HEK293 (cell line): Measurements from ENCODE around the gene PFDN6.

Experiments used
- FEZF1 ChIP-seq: fragments of 450-650 bp; formaldehyde crosslinking; IDR thresholded peaks from 2 replicates; pipeline ENCODE4 v1.5.1; 2016; ENCODE audit warnings: missing biosample characterization, missing genetic modification characterization
- OSR2 ChIP-seq: fragments of 450-650 bp; formaldehyde crosslinking; IDR thresholded peaks from 2 replicates; pipeline ENCODE4 v1.5.1; 2016; ENCODE audit warnings: missing biosample characterization, missing genetic modification characterization
- SETDB1 ChIP-seq: IDR thresholded peaks from one replicate; pipeline ENCODE4 v1.6.1; 2017; ENCODE audit warnings: mild to moderate bottlenecking, low read length, moderate library complexity, mixed read lengths; ENCODE audit not compliant: insufficient read length
- TCF7L2 ChIP-seq: IDR thresholded peaks from 2 replicates; pipeline ENCODE4 v1.6.1; 2011; ENCODE audit warnings: low read depth, mild to moderate bottlenecking, inconsistent platforms, low read length, moderate library complexity, borderline replicate concordance
- WT1 ChIP-seq: fragments of 450-650 bp; formaldehyde crosslinking; IDR thresholded peaks from 2 replicates; pipeline ENCODE4 v1.5.1; 2016; ENCODE audit warnings: missing biosample characterization, missing genetic modification characterization
- ZIC2 ChIP-seq: fragments of 450-650 bp; formaldehyde crosslinking; IDR thresholded peaks from 2 replicates; pipeline ENCODE4 v1.5.1; 2016; ENCODE audit warnings: missing biosample characterization, missing genetic modification characterization
- ZNF132 ChIP-seq: fragments of 450-650 bp; formaldehyde crosslinking; IDR thresholded peaks from 2 replicates; pipeline ENCODE4 v1.5.1; 2017; ENCODE audit warnings: missing biosample characterization, missing genetic modification characterization, borderline replicate concordance
- ZNF19 ChIP-seq: fragments of 450-650 bp; formaldehyde crosslinking; IDR thresholded peaks from 2 replicates; pipeline ENCODE4; 2016; ENCODE audit warnings: missing biosample characterization, missing genetic modification characterization, low read depth
- ZNF423 ChIP-seq: fragments of 450-650 bp; formaldehyde crosslinking; IDR thresholded peaks from 2 replicates; pipeline ENCODE4 v1.5.1; 2016; ENCODE audit warnings: missing biosample characterization, missing genetic modification characterization
- ZNF558 ChIP-seq: fragments of 450-650 bp; formaldehyde crosslinking; IDR thresholded peaks from 2 replicates; pipeline ENCODE4 v1.5.1; 2016; ENCODE audit warnings: missing biosample characterization, missing genetic modification characterization
- ZNF561 ChIP-seq: fragments of 450-650 bp; IDR thresholded peaks from 2 replicates; pipeline ENCODE4 v1.5.1; 2018; ENCODE audit warnings: missing biosample characterization, missing genetic modification characterization, borderline replicate concordance
- ZNF571 ChIP-seq: fragments of 450-650 bp; formaldehyde crosslinking; IDR thresholded peaks from 2 replicates; pipeline ENCODE4 v1.5.0; 2017; ENCODE audit warnings: missing biosample characterization, missing genetic modification characterization
- ZNF600 ChIP-seq: fragments of 450-650 bp; formaldehyde crosslinking; IDR thresholded peaks from 2 replicates; pipeline ENCODE4 v1.5.1; 2016; ENCODE audit warnings: missing biosample characterization, missing genetic modification characterization
- ZNF776 ChIP-seq: fragments of 450-650 bp; formaldehyde crosslinking; IDR thresholded peaks from 2 replicates; pipeline ENCODE4 v1.5.0; 2017; ENCODE audit warnings: missing biosample characterization, missing genetic modification characterization, borderline replicate concordance
- ZNF830 ChIP-seq: fragments of 450-650 bp; IDR thresholded peaks from 2 replicates; pipeline ENCODE4 v1.5.0; 2018; ENCODE audit warnings: missing biosample characterization, missing genetic modification characterization, low read depth, mild to moderate bottlenecking, moderate library complexity
- ZNF837 ChIP-seq: fragments of 450-650 bp; formaldehyde crosslinking; IDR thresholded peaks from 2 replicates; pipeline ENCODE4 v1.5.1; 2016; ENCODE audit warnings: missing biosample characterization, missing genetic modification characterization
- TF ChIP-seq, protein P1 (sequence below): fragments of 450-650 bp; formaldehyde crosslinking; IDR thresholded peaks from 2 replicates; pipeline ENCODE4 v1.5.1; 2016; ENCODE audit warnings: missing biosample characterization, missing genetic modification characterization
- TF ChIP-seq, protein P2 (sequence below): fragments of 450-650 bp; formaldehyde crosslinking; IDR thresholded peaks from 2 replicates; pipeline ENCODE4 v1.5.1; 2016; ENCODE audit warnings: missing biosample characterization, missing genetic modification characterization
- TF ChIP-seq, protein P3 (sequence below): IDR thresholded peaks from 2 replicates; pipeline ENCODE4 v1.6.1; 2011; ENCODE audit warnings: mild to moderate bottlenecking, low read depth, low read length, borderline replicate concordance
- TF ChIP-seq, protein P4 (sequence below): fragments of 450-650 bp; formaldehyde crosslinking; IDR thresholded peaks from 2 replicates; pipeline ENCODE4 v1.5.1; 2016; ENCODE audit warnings: missing biosample characterization, missing genetic modification characterization, low read depth
- TF ChIP-seq, protein P5 (sequence below): sonication (generic); formaldehyde crosslinking; IDR thresholded peaks from 2 replicates; pipeline ENCODE4 v1.8.1; 2022; ENCODE audit warnings: mild to moderate bottlenecking, moderate library complexity, missing genetic modification reagents
- TF ChIP-seq, protein P6 (sequence below): fragments of 450-650 bp; formaldehyde crosslinking; IDR thresholded peaks from 2 replicates; pipeline ENCODE4 v1.5.1; 2016; ENCODE audit warnings: missing biosample characterization, missing genetic modification characterization
- TF ChIP-seq, protein P7 (sequence below): fragments of 450-650 bp; formaldehyde crosslinking; IDR thresholded peaks from 2 replicates; pipeline ENCODE4 v1.5.1; 2016; ENCODE audit warnings: missing biosample characterization, missing genetic modification characterization
- TF ChIP-seq, protein P8 (sequence below): fragments of 450-650 bp; formaldehyde crosslinking; IDR thresholded peaks from 2 replicates; pipeline ENCODE4 v1.5.1; 2017; ENCODE audit warnings: missing biosample characterization, missing genetic modification characterization

PFDN6 gene

DNA sequence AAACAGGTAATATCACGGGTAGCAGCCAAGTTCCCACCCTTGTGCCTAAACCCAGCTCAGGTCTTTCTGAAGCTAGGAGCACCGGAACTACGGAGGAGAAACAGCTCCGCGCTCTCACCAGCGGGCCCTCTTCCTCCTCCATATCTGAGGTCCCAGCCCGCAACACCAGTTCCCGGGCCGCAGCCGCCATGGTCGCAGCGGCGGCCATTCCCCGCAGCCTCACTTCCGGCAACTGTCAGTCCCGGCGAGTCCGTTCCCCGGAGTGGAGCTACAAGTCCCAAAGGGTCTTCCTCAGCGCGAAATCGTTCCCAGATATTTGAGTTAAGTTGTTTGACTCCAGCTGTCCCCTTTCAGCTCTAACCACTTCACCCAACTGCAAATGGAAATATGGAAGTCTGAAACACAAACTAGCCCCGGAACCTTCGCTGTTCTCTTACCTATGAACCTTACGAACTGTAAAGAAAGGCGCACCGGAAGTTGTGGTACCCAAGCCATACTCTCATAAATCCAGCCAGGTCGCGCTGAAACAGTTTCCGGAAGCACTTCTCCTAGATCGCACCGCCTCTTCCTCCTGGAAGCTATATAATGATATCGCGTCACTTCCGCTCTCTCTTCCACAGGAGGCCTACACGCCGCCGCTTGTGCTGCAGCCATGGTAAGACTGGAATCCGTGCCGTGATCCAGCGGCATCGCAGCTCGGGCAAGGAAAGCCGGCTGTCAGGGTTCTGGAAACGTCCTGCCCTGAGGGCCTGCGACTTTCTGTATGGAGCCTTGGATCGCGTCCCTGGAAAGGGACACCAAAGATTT lies 17.7 kb upstream of the PFDN6 start, which contains the start of the genes RPS18 and VPS52 (continued):
- TF ChIP-seq, protein P1, sequence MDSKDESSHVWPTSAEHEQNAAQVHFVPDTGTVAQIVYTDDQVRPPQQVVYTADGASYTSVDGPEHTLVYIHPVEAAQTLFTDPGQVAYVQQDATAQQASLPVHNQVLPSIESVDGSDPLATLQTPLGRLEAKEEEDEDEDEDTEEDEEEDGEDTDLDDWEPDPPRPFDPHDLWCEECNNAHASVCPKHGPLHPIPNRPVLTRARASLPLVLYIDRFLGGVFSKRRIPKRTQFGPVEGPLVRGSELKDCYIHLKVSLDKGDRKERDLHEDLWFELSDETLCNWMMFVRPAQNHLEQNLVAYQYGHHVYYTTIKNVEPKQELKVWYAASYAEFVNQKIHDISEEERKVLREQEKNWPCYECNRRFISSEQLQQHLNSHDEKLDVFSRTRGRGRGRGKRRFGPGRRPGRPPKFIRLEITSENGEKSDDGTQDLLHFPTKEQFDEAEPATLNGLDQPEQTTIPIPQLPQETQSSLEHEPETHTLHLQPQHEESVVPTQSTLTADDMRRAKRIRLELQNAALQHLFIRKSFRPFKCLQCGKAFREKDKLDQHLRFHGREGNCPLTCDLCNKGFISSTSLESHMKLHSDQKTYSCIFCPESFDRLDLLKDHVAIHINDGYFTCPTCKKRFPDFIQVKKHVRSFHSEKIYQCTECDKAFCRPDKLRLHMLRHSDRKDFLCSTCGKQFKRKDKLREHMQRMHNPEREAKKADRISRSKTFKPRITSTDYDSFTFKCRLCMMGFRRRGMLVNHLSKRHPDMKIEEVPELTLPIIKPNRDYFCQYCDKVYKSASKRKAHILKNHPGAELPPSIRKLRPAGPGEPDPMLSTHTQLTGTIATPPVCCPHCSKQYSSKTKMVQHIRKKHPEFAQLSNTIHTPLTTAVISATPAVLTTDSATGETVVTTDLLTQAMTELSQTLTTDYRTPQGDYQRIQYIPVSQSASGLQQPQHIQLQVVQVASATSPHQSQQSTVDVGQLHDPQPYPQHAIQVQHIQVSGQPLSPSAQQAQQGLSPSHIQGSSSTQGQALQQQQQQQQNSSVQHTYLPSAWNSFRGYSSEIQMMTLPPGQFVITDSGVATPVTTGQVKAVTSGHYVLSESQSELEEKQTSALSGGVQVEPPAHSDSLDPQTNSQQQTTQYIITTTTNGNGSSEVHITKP: peak; percentile 40; the same call in 1 of the 2 replicates
- TF ChIP-seq ZNF776 (no peak), WT1 (peak; percentile 10; the same call in 1 of the 2 replicates), OSR2 (tag by site-specific recombination) (peak; percentile 20; the same call in 1 of the 2 replicates), ZNF558 (peak; percentile 70), ZNF132 (no peak), SETDB1 (no peak), ZNF561 (tag by site-specific recombination) (peak; percentile 90; the same call in 1 of the 2 replicates), ZNF830 (tag by site-specific recombination) (no peak), ZNF19 (tag by site-specific recombination) (no peak), ZNF571 (tag by site-specific recombination) (no peak), ZNF600 (peak; percentile 91), ZIC2 (tag by site-specific recombination) (peak; percentile 37), ZNF423 (tag by site-specific recombination) (0 out of 2 replicates have a peak, but pooled peaks have one; percentile 10), ZNF837 (tag by site-specific recombination) (no peak), FEZF1 (tag by site-specific recombination) (0 out of 2 replicates have a peak, but pooled peaks have one; percentile 21), TCF7L2 (no peak)
- TF ChIP-seq, protein P2, sequence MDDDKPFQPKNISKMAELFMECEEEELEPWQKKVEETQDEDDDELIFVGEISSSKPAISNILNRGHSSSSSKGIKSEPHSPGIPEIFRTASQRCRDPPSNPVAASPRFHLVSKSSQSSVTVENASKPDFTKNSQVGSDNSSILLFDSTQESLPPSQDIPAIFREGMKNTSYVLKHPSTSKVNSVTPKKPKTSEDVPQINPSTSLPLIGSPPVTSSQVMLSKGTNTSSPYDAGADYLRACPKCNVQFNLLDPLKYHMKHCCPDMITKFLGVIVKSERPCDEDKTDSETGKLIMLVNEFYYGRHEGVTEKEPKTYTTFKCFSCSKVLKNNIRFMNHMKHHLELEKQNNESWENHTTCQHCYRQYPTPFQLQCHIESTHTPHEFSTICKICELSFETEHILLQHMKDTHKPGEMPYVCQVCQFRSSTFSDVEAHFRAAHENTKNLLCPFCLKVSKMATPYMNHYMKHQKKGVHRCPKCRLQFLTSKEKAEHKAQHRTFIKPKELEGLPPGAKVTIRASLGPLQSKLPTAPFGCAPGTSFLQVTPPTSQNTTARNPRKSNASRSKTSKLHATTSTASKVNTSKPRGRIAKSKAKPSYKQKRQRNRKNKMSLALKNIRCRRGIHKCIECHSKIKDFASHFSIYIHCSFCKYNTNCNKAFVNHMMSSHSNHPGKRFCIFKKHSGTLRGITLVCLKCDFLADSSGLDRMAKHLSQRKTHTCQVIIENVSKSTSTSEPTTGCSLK (tag by site-specific recombination): no peak
- TF ChIP-seq, protein P3, sequence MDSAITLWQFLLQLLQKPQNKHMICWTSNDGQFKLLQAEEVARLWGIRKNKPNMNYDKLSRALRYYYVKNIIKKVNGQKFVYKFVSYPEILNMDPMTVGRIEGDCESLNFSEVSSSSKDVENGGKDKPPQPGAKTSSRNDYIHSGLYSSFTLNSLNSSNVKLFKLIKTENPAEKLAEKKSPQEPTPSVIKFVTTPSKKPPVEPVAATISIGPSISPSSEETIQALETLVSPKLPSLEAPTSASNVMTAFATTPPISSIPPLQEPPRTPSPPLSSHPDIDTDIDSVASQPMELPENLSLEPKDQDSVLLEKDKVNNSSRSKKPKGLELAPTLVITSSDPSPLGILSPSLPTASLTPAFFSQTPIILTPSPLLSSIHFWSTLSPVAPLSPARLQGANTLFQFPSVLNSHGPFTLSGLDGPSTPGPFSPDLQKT: 0 out of 2 replicates have a peak, but pooled peaks have one; percentile 15
- TF ChIP-seq, protein P4, sequence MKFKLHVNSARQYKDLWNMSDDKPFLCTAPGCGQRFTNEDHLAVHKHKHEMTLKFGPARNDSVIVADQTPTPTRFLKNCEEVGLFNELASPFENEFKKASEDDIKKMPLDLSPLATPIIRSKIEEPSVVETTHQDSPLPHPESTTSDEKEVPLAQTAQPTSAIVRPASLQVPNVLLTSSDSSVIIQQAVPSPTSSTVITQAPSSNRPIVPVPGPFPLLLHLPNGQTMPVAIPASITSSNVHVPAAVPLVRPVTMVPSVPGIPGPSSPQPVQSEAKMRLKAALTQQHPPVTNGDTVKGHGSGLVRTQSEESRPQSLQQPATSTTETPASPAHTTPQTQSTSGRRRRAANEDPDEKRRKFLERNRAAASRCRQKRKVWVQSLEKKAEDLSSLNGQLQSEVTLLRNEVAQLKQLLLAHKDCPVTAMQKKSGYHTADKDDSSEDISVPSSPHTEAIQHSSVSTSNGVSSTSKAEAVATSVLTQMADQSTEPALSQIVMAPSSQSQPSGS (tag by site-specific recombination): 0 out of 2 replicates have a peak, but pooled peaks have one; percentile 5
- TF ChIP-seq, protein P5, sequence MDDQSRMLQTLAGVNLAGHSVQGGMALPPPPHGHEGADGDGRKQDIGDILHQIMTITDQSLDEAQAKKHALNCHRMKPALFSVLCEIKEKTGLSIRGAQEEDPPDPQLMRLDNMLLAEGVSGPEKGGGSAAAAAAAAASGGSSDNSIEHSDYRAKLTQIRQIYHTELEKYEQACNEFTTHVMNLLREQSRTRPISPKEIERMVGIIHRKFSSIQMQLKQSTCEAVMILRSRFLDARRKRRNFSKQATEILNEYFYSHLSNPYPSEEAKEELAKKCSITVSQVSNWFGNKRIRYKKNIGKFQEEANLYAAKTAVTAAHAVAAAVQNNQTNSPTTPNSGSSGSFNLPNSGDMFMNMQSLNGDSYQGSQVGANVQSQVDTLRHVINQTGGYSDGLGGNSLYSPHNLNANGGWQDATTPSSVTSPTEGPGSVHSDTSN: peak; percentile 78
- TF ChIP-seq, protein P6, sequence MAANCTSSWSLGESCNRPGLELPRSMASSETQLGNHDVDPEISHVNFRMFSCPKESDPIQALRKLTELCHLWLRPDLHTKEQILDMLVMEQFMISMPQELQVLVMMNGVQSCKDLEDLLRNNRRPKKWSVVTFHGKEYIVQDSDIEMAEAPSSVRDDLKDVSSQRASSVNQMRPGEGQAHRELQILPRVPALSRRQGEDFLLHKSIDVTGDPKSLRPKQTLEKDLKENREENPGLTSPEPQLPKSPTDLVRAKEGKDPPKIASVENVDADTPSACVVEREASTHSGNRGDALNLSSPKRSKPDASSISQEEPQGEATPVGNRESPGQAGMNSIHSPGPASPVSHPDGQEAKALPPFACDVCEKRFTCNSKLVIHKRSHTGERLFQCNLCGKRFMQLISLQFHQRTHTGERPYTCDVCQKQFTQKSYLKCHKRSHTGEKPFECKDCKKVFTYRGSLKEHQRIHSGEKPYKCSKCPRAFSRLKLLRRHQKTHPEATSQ (tag by site-specific recombination): peak; percentile 87; the same call in 1 of the 2 replicates
- TF ChIP-seq, protein P7, sequence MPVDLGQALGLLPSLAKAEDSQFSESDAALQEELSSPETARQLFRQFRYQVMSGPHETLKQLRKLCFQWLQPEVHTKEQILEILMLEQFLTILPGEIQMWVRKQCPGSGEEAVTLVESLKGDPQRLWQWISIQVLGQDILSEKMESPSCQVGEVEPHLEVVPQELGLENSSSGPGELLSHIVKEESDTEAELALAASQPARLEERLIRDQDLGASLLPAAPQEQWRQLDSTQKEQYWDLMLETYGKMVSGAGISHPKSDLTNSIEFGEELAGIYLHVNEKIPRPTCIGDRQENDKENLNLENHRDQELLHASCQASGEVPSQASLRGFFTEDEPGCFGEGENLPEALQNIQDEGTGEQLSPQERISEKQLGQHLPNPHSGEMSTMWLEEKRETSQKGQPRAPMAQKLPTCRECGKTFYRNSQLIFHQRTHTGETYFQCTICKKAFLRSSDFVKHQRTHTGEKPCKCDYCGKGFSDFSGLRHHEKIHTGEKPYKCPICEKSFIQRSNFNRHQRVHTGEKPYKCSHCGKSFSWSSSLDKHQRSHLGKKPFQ (tag by site-specific recombination): 0 out of 2 replicates have a peak, but pooled peaks have one; percentile 18
- TF ChIP-seq, protein P8, sequence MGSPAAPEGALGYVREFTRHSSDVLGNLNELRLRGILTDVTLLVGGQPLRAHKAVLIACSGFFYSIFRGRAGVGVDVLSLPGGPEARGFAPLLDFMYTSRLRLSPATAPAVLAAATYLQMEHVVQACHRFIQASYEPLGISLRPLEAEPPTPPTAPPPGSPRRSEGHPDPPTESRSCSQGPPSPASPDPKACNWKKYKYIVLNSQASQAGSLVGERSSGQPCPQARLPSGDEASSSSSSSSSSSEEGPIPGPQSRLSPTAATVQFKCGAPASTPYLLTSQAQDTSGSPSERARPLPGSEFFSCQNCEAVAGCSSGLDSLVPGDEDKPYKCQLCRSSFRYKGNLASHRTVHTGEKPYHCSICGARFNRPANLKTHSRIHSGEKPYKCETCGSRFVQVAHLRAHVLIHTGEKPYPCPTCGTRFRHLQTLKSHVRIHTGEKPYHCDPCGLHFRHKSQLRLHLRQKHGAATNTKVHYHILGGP (tag by site-specific recombination): no peak
